DND-41 (cell line): Measurements from ENCODE around the gene PTPN21.

Experiments used
- ATAC-seq: fragments of 200-7000 bp; cut with Tn5 transposase; 3 replicates; pipeline ENCODE4 v1.9.1; 2021; ENCODE audit warnings: low read depth; ENCODE audit not compliant: insufficient read depth
- DNase-seq: peaks from one replicate; pipeline ENCODE4 v3.0.0-alpha.2; 2020
- H2AFZ ChIP-seq: 2 replicates; pipeline ENCODE4 v1.6.0; 2012; ENCODE audit warnings: low read depth, low read length
- H3K27ac ChIP-seq: 2 replicates; pipeline ENCODE4 v1.5.1; 2012; ENCODE audit warnings: low read length, inconsistent platforms
- H3K27me3 ChIP-seq: fragments of 200-600 bp; sonication (generic); 2 replicates; pipeline ENCODE4 v1.6.0; 2012; ENCODE audit warnings: low read length, mild to moderate bottlenecking, inconsistent platforms; ENCODE audit not compliant: insufficient read depth, poor library complexity
- H3K36me3 ChIP-seq: 2 replicates; pipeline ENCODE4 v1.5.1; 2012; ENCODE audit warnings: low read length, inconsistent platforms; ENCODE audit not compliant: insufficient read depth
- H3K4me1 ChIP-seq: 2 replicates; pipeline ENCODE4 v1.5.1; 2012; ENCODE audit warnings: mild to moderate bottlenecking, low read length; ENCODE audit not compliant: insufficient read depth
- H3K4me2 ChIP-seq: 2 replicates; pipeline ENCODE4 v1.6.0; 2012; ENCODE audit warnings: mild to moderate bottlenecking, moderate library complexity, low read length, inconsistent platforms; ENCODE audit not compliant: insufficient read depth
- H3K4me3 ChIP-seq, 2 experiments: fragments of 200-600 bp in 1 of 2; shearing (Covaris generic) in 1 of 2; 2 replicates each; pipeline ENCODE4 v1.5.1; 2012 to 2016; ENCODE audit warnings: inconsistent platforms in 2 of 2, low read length in 2 of 2, mild to moderate bottlenecking in 2 of 2, low read depth in 1 of 2, moderate library complexity in 1 of 2
- H3K79me2 ChIP-seq: 2 replicates; pipeline ENCODE4 v1.6.0; 2012; ENCODE audit warnings: low read length, inconsistent platforms; ENCODE audit not compliant: insufficient read depth
- H3K9ac ChIP-seq: 2 replicates; pipeline ENCODE4 v1.6.0; 2012; ENCODE audit warnings: low read depth, mild to moderate bottlenecking, inconsistent platforms, low read length, moderate library complexity
- H3K9me3 ChIP-seq: 2 replicates; pipeline ENCODE4 v1.5.1; 2012; ENCODE audit warnings: low read length, moderate library complexity, mild to moderate bottlenecking, inconsistent platforms; ENCODE audit not compliant: insufficient read depth, severe bottlenecking
- H4K20me1 ChIP-seq: 2 replicates; pipeline ENCODE4 v1.6.0; 2012; ENCODE audit warnings: low read length; ENCODE audit not compliant: insufficient read depth
- EZH2 ChIP-seq: IDR thresholded peaks from 3 replicates; pipeline ENCODE4 v1.6.1; 2012; ENCODE audit warnings: borderline replicate concordance, low read depth, mild to moderate bottlenecking, moderate library complexity, low read length, inconsistent platforms; ENCODE audit not compliant: severe bottlenecking
- TF ChIP-seq, protein P1 (sequence below): IDR thresholded peaks from 2 replicates; pipeline ENCODE4 v1.5.1; 2012; ENCODE audit warnings: borderline replicate concordance, low read length, moderate library complexity, mild to moderate bottlenecking; ENCODE audit not compliant: poor library complexity, severe bottlenecking; ENCODE audit errors: extremely low read depth

Gene PTPN21

DNA sequence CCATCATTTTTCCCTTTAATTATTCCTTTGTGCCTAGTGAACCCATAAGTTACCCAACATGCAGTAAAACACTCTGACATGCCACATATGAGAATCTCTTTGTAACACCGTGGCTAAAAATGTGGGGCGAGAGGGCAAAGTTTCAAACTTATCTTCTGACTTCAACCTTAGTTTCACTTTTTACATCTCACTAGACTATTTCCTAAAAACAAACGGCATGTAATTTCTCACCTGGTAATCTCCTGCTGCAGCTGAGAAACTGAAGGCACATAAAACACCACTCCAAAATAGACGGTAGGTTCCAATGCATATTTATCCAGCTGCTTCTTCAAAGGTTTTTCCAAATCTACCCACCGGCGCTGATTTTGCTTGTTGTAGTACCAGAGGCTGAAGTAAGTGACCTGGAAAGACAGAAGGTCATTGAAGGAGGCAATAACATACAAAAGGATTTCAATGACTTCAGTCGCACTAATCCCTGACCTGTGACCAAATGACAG lies 37.9 kb downstream of the PTPN21 start:
- H3K4me1 ChIP-seq, result no peaks in the 10 kb centered on the region
- H3K9me3 ChIP-seq, result no peaks in the 10 kb centered on the region
- H2AFZ ChIP-seq, result no peak overlapping the region
- H3K4me3 ChIP-seq, result no peak overlapping the region
- H3K36me3 ChIP-seq, result no peaks in the 10 kb centered on the region
- H3K4me2 ChIP-seq, result no peak overlapping the region
- TF ChIP-seq, protein P1, sequence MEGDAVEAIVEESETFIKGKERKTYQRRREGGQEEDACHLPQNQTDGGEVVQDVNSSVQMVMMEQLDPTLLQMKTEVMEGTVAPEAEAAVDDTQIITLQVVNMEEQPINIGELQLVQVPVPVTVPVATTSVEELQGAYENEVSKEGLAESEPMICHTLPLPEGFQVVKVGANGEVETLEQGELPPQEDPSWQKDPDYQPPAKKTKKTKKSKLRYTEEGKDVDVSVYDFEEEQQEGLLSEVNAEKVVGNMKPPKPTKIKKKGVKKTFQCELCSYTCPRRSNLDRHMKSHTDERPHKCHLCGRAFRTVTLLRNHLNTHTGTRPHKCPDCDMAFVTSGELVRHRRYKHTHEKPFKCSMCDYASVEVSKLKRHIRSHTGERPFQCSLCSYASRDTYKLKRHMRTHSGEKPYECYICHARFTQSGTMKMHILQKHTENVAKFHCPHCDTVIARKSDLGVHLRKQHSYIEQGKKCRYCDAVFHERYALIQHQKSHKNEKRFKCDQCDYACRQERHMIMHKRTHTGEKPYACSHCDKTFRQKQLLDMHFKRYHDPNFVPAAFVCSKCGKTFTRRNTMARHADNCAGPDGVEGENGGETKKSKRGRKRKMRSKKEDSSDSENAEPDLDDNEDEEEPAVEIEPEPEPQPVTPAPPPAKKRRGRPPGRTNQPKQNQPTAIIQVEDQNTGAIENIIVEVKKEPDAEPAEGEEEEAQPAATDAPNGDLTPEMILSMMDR, result no peak
- TF ChIP-seq EZH2, result no peak
- no peaks in the 10 kb centered on the region for H3K79me2 ChIP-seq
- no peak overlapping the region for H3K27ac ChIP-seq
- ATAC-seq (no peak), DNase-seq (no peak)
- no peak overlapping the region for H3K9ac ChIP-seq
- H3K27me3 ChIP-seq, result no peaks in the 10 kb centered on the region
- no peaks in the 10 kb centered on the region for H4K20me1 ChIP-seq

- H3K9me3 ChIP-seq, result no peaks in the 10 kb centered on the region
- H3K36me3 ChIP-seq, result no peaks in the 10 kb centered on the region
- no peaks in the 10 kb centered on the region for H3K4me1 ChIP-seq
- H3K79me2 ChIP-seq, result no peaks in the 10 kb centered on the region
- no peak overlapping the region for H3K4me2 ChIP-seq
- H3K27ac ChIP-seq, result no peak overlapping the region
- no peak for DNase-seq
- ATAC-seq, result no peak
- no peaks in the 10 kb centered on the region for H3K27me3 ChIP-seq
- no peak overlapping the region for H3K4me3 ChIP-seq
- no peak overlapping the region for H2AFZ ChIP-seq
- H3K9ac ChIP-seq, result no peak overlapping the region
- no peak for TF ChIP-seq EZH2
- TF ChIP-seq, protein P1, result no peak
- H4K20me1 ChIP-seq, result no peaks in the 10 kb centered on the region
Measured at GRCh38 chr14:88515499-88516221, 39.1 kb downstream of the PTPN21 start.

DNA sequence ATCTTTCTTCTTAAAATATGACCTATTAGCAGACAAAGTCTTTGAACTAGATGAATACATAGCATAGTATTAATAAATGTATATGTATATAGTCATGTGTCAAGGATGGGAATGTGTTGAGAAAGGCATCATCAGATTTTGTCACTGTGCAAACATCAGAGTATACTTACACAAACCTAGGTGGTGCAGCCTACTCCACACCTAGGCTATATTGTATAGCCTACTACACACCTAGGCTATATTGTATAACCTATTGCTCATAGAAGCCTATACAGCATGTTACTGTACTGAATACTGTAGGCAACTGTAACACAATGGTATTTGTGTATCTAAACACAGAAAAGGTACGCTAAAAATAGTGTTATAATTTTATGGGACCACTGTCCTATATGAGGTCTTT lies 47.6 kb downstream of the PTPN21 start:
- Histone ChIP-seq H3K9ac (no peak overlapping the region), H3K27ac (no peak overlapping the region), H3K9me3 (no peaks in the 10 kb centered on the region), H3K79me2 (no peaks in the 10 kb centered on the region), H4K20me1 (no peaks in the 10 kb centered on the region), H3K36me3 (no peaks in the 10 kb centered on the region), H2AFZ (no peak overlapping the region), H3K4me3 (no peak overlapping the region), H3K4me1 (no peaks in the 10 kb centered on the region), H3K4me2 (no peak overlapping the region), H3K27me3 (peaks cover 2% of the 10 kb centered on the region)
- DNase-seq (no peak), ATAC-seq (no peak)
- TF ChIP-seq, protein P1, result no peak
- TF ChIP-seq EZH2, result no peak

DNA sequence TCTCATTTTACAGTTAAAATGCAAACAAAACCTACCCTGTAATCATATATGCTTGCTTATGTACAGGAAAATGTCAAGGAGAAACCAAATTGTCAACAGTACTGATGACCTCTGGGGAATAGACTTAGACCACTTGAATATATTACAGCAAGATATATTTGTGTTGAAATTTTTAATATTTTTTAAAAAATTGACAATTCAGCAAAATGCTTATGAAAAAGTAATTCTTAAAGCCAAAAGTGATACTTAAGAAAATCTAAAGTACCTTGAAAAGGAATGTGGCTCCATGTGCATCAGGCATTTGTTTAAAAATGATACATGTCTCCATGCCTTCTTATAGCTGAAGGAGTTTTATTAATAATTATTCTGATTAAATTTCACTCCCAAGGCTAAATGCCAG lies 49.2 kb downstream of the PTPN21 start:
- Histone ChIP-seq H2AFZ (no peak overlapping the region), H3K27ac (no peak overlapping the region), H3K9ac (no peak overlapping the region), H3K9me3 (no peaks in the 10 kb centered on the region), H3K4me1 (no peaks in the 10 kb centered on the region), H3K4me2 (no peak overlapping the region), H4K20me1 (no peaks in the 10 kb centered on the region), H3K27me3 (peaks cover 2% of the 10 kb centered on the region), H3K4me3 (no peak overlapping the region), H3K79me2 (no peaks in the 10 kb centered on the region), H3K36me3 (no peaks in the 10 kb centered on the region)
- no peak for TF ChIP-seq EZH2
- TF ChIP-seq, protein P1, result no peak
- no peak for ATAC-seq
- no peak for DNase-seq
